Cardiac muscle cell (in vitro differentiated cells and primary cell): Measurements from ENCODE around the gene KIAA1614. TPM values are rescaled to one million over a fixed set of nuclear protein-coding genes. Genes with fewer than 3 reads are reported as not detected.
"Not testable (repeated sequence)": the region's sequence is repeated elsewhere in the genome, so short reads cannot be mapped to it uniquely, and the experiment has no call there.

Experiments used
- DNase-seq, 2 donors: peaks; one replicate each; pipeline versions ENCODE4 v3.0.0 to v3.0.0-alpha.2; 2010 to 2017; ENCODE audit warnings: low read depth in 1 of 2, low spot score in 1 of 2
- H3K27ac ChIP-seq: fragments of 200-600 bp; sonication (generic); 2 replicates; pipeline ENCODE4 v1.5.1; 2016
- H3K27me3 ChIP-seq: fragments of 200-600 bp; sonication (generic); 2 replicates; pipeline ENCODE4 v1.6.0; 2016; ENCODE audit warnings: control low read depth
- H3K36me3 ChIP-seq: fragments of 200-600 bp; sonication (generic); 2 replicates; pipeline ENCODE4 v1.5.1; 2016; ENCODE audit warnings: control low read depth
- H3K4me1 ChIP-seq: fragments of 200-600 bp; sonication (generic); 2 replicates; pipeline ENCODE4 v1.8.1; 2017; ENCODE audit warnings: low read depth, mild to moderate bottlenecking, mixed run types
- H3K4me3 ChIP-seq: fragments of 200-600 bp; sonication (generic); 2 replicates; pipeline ENCODE4 v1.5.1; 2016; ENCODE audit warnings: mild to moderate bottlenecking
- H3K9me3 ChIP-seq: fragments of 200-600 bp; sonication (generic); 2 replicates; pipeline ENCODE4 v1.5.1; 2017; ENCODE audit warnings: low read depth, mild to moderate bottlenecking, control low read depth
- CTCF ChIP-seq: IDR thresholded peaks from 2 replicates; pipeline ENCODE4 v1.5.1; 2012; ENCODE audit warnings: low read depth, mild to moderate bottlenecking, low read length
- polyA plus RNA-seq: library from polyadenylated mRNA; unstranded; fragments of >200 nt; fragmentation: Nextera tagmentation; extraction: Ambion mirVana; gene quantifications from 2 replicates; pipeline ENCODE4 v1.2.1, GENCODE V29; 2016
- total RNA-seq: library from RNA; depleted of rRNA; stranded (reverse); fragments of >200 nt; gene quantifications from 2 replicates; pipeline ENCODE4 v1.2.3, GENCODE V29; 2016

The KIAA1614 gene
- total and polyA plus RNA-seq, 2 experiments from 2014 or later: 1.3 to 2.2 TPM

GRCh38 chr1:180964056-180964455 is 51.4 kb downstream of the KIAA1614 start:
- no peaks in the 10 kb centered on the region for H3K36me3 ChIP-seq
- H3K9me3 ChIP-seq: no peaks in the 10 kb centered on the region
- no peaks in the 10 kb centered on the region for H3K4me1 ChIP-seq
- no peak overlapping the region for H3K4me3 ChIP-seq
- H3K27me3 ChIP-seq: no peaks in the 10 kb centered on the region
- no peak overlapping the region for H3K27ac ChIP-seq
- TF ChIP-seq CTCF: no peak
- no peak for DNase-seq

GRCh38 chr1:180964595-180964994 is 51.9 kb downstream of the KIAA1614 start:
- no peak for TF ChIP-seq CTCF
- no peak overlapping the region for H3K27ac ChIP-seq
- no peaks in the 10 kb centered on the region for H3K36me3 ChIP-seq
- no peaks in the 10 kb centered on the region for H3K4me1 ChIP-seq
- no peak for DNase-seq
- no peaks in the 10 kb centered on the region for H3K9me3 ChIP-seq
- no peaks in the 10 kb centered on the region for H3K27me3 ChIP-seq
- H3K4me3 ChIP-seq: no peak overlapping the region

- H3K4me3 ChIP-seq: no peak overlapping the region
- no peaks in the 10 kb centered on the region for H3K36me3 ChIP-seq
- H3K4me1 ChIP-seq: no peaks in the 10 kb centered on the region
- H3K27ac ChIP-seq: no peak overlapping the region
- no peak for TF ChIP-seq CTCF
- no peaks in the 10 kb centered on the region for H3K27me3 ChIP-seq
- no peak for DNase-seq
- no peaks in the 10 kb centered on the region for H3K9me3 ChIP-seq
Measured at GRCh38 chr1:180966312-180966711, 53.6 kb downstream of the KIAA1614 start.

- H3K36me3 ChIP-seq: no peaks in the 10 kb centered on the region
- no peaks in the 10 kb centered on the region for H3K27me3 ChIP-seq
- TF ChIP-seq CTCF: no peak
Measured at GRCh38 chr1:180966744-180967536, 54.2 kb downstream of the KIAA1614 start.

GRCh38 chr1:180967558-180967957 is 54.9 kb downstream of the KIAA1614 start:
- Histone ChIP-seq H3K36me3 (peaks cover 4% of the 10 kb centered on the region), H3K4me3 (no peak overlapping the region), H3K4me1 (no peaks in the 10 kb centered on the region), H3K9me3 (no peaks in the 10 kb centered on the region), H3K27ac (no peak overlapping the region), H3K27me3 (no peaks in the 10 kb centered on the region)
- TF ChIP-seq CTCF: no peak
- no peak for DNase-seq

More at GRCh38 chr1:180966744-180967536, 54.2 kb downstream of the KIAA1614 start:
- Histone ChIP-seq H3K4me3 (no peak overlapping the region), H3K4me1 (no peaks in the 10 kb centered on the region), H3K27ac (no peak overlapping the region), H3K9me3 (no peaks in the 10 kb centered on the region)
- DNase-seq: no peak

- H3K36me3 ChIP-seq, DNase-seq, H3K9me3 ChIP-seq, H3K27me3 ChIP-seq, H3K4me3 ChIP-seq, H3K4me1 ChIP-seq, H3K27ac ChIP-seq: not testable (repeated sequence)
Measured at GRCh38 chr1:180968834-180969233, 56.1 kb downstream of the KIAA1614 start.
